ENCODE data around the gene PCSK2.

DNA sequence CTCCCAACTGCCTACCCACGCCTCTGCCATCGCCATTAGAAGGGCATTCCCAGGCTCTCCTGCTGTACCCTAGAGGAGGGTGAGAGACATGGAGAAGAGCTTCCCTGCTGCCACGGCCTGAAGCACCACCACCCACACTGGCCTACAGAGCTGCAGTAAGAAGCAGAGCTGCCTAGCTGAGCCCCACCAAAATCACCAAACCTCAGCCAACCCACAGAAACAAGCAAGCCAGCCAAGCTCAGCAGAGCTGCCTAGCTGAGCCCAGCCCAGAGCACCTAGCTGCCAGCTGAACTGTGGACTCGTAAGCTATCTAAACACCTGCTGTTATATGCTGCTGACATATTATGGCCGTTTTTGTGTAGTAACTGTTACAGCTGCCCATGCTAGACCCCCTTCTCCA, 149.2 kb downstream of the PCSK2 start:
- TF ChIP-seq TAF1 (IDR thresholded peaks at IDR 0.05; ENCODE audit: low read depth, low read length) (no peak), POLR2A (IDR thresholded peaks at IDR 0.05; ENCODE audit: low read depth, low read length) (no peak), SPI1 (IDR thresholded peaks at IDR 0.05; ENCODE audit: low read depth, low read length) (no peak), POLR2AphosphoS5 (IDR thresholded peaks at IDR 0.05; ENCODE audit: low read depth, low read length) (no peak)

All from GM12891 (cell line).